ENCODE measurements around the gene KATNB1. TPM values are rescaled to one million over a fixed set of nuclear protein-coding genes. Genes with fewer than 3 reads are reported as not detected.

KATNB1 gene
- polyA plus RNA-seq, 4 donors, result 9.6 to 19.3 (median 12.1) TPM

GRCh38 chr16:57763285-57764005, 27.9 kb downstream of the KATNB1 start:
- H3K27me3 ChIP-seq (ENCODE audit: control insufficient read depth in 3 of 3, insufficient read depth in 3 of 3, low read length in 3 of 3), result no peaks in the 10 kb centered on the region
- H3K36me3 ChIP-seq (ENCODE audit: control insufficient read depth in 3 of 3, insufficient read depth in 2 of 3, low read depth in 1 of 3, low read length in 3 of 3), result peaks cover 0 to 93% (median 25%) of the 10 kb centered on the region in 3 donors
- FAIRE-seq (no peak), DNase-seq (no peak)
- 85 to 89% (median 88%) methylated on average over 14 of the region's 14 CpGs for WGBS, 3 donors
- no peak overlapping the region for H3K4me3 ChIP-seq (ENCODE audit: low read depth in 1 of 3, low read length in 3 of 3)
- no peak overlapping the region for H3K27ac ChIP-seq (ENCODE audit: low read depth in 1 of 3, low read length in 2 of 3)
- H3K9me3 ChIP-seq (ENCODE audit: control insufficient read depth in 2 of 2, insufficient read depth in 1 of 2, low read depth in 1 of 2, low read length in 1 of 2), result no peaks in the 10 kb centered on the region
- H3K4me1 ChIP-seq (ENCODE audit: control insufficient read depth in 3 of 3, insufficient read depth in 2 of 3, low read depth in 1 of 3, low read length in 2 of 3), result no peaks in the 10 kb centered on the region

DNA sequence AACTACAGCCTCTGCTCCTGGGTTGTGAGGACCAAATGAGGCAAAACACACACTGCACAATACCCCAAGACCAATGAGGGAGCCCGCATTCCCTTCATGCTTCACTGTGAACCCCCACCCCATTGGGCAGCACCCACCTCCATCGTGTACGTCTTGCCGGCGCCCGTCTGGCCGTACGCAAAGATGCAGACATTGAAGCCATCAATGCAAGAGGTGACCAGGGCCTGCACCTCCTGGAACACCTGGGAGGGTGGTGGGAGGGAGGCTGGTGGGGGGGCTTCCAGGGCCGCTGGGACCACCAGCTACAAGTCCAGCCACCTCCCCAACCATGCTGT, 28.4 kb downstream of the KATNB1 start:
- H3K4me1 ChIP-seq (ENCODE audit: control insufficient read depth in 3 of 3, insufficient read depth in 2 of 3, low read depth in 1 of 3, low read length in 2 of 3), result no peaks in the 10 kb centered on the region
- no peak for FAIRE-seq
- DNase-seq, result no peak
- no peaks in the 10 kb centered on the region for H3K27me3 ChIP-seq (ENCODE audit: control insufficient read depth in 3 of 3, insufficient read depth in 3 of 3, low read length in 3 of 3)
- H3K27ac ChIP-seq (ENCODE audit: low read depth in 1 of 3, low read length in 2 of 3), result no peak overlapping the region
- 84 to 99% (median 95%) methylated on average over 8 to 9 of the region's 9 CpGs for WGBS, 3 donors
- peaks cover 0 to 92% (median 25%) of the 10 kb centered on the region in 3 donors for H3K36me3 ChIP-seq (ENCODE audit: control insufficient read depth in 3 of 3, insufficient read depth in 2 of 3, low read depth in 1 of 3, low read length in 3 of 3)
- H3K9me3 ChIP-seq (ENCODE audit: control insufficient read depth in 2 of 2, insufficient read depth in 1 of 2, low read depth in 1 of 2, low read length in 1 of 2), result no peaks in the 10 kb centered on the region
- H3K4me3 ChIP-seq (ENCODE audit: low read depth in 1 of 3, low read length in 3 of 3), result no peak overlapping the region

- H3K36me3 ChIP-seq (ENCODE audit: control insufficient read depth in 3 of 3, insufficient read depth in 2 of 3, low read depth in 1 of 3, low read length in 3 of 3), result peaks cover 0 to 92% (median 25%) of the 10 kb centered on the region in 3 donors
- no peak overlapping the region for H3K27ac ChIP-seq (ENCODE audit: low read depth in 1 of 3, low read length in 2 of 3)
- FAIRE-seq, result no peak
These were observed 29.0 kb downstream of the KATNB1 start for GRCh38 chr16:57764341-57765159.

DNA sequence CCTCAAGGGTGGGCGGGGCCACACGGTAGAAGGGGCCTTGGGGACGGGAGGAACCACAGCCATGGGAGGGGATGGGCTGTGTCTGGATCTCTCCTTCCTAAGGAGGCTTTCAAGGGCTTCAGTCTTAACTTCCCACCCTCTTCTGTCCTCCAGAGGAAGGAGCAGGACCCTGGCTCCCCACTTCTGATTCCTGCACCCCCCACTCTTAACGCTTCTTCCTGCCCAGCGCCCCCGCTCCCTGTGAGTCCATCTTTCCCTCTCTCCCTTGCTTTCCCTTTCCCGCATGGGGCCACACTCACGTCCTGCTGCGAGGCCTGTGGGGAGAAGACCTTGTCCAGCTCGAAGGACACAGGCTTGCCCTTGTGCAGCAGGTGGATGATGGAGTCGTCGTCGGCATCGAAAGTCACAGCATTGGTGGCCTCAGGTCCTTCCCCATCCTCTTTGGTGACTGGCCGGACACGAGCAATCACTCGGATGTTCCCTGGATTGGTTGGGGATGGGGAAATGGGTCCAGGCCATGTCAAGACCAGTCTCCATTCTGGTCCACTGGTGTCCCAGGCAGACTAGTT, 29.7 kb downstream of the KATNB1 start:
- H3K27me3 ChIP-seq (ENCODE audit: control insufficient read depth in 3 of 3, insufficient read depth in 3 of 3, low read length in 3 of 3), result no peaks in the 10 kb centered on the region
- no peak overlapping the region for H3K4me3 ChIP-seq (ENCODE audit: low read depth in 1 of 3, low read length in 3 of 3)
- 91 to 96% (median 93%) methylated on average over 17 of the region's 17 CpGs for WGBS, 3 donors
- no peak overlapping the region for H3K27ac ChIP-seq (ENCODE audit: low read depth in 1 of 3, low read length in 2 of 3)
- peaks cover 0 to 92% (median 26%) of the 10 kb centered on the region in 3 donors for H3K36me3 ChIP-seq (ENCODE audit: control insufficient read depth in 3 of 3, insufficient read depth in 2 of 3, low read depth in 1 of 3, low read length in 3 of 3)
- FAIRE-seq, result no peak
- no peak for DNase-seq
- no peaks in the 10 kb centered on the region for H3K4me1 ChIP-seq (ENCODE audit: control insufficient read depth in 3 of 3, insufficient read depth in 2 of 3, low read depth in 1 of 3, low read length in 2 of 3)
- no peaks in the 10 kb centered on the region for H3K9me3 ChIP-seq (ENCODE audit: control insufficient read depth in 2 of 2, insufficient read depth in 1 of 2, low read depth in 1 of 2, low read length in 1 of 2)

More at GRCh38 chr16:57764341-57765159, 29.0 kb downstream of the KATNB1 start:
- no peaks in the 10 kb centered on the region for H3K27me3 ChIP-seq (ENCODE audit: control insufficient read depth in 3 of 3, insufficient read depth in 3 of 3, low read length in 3 of 3)
- 57 to 70% (median 60%) methylated on average over 6 of the region's 6 CpGs for WGBS, 3 donors
- no peak overlapping the region for H3K4me3 ChIP-seq (ENCODE audit: low read depth in 1 of 3, low read length in 3 of 3)
- no peak for DNase-seq
- H3K9me3 ChIP-seq (ENCODE audit: control insufficient read depth in 2 of 2, insufficient read depth in 1 of 2, low read depth in 1 of 2, low read length in 1 of 2), result no peaks in the 10 kb centered on the region
- no peaks in the 10 kb centered on the region for H3K4me1 ChIP-seq (ENCODE audit: control insufficient read depth in 3 of 3, insufficient read depth in 2 of 3, low read depth in 1 of 3, low read length in 2 of 3)

- Histone ChIP-seq H3K4me1 (ENCODE audit: control insufficient read depth in 3 of 3, insufficient read depth in 2 of 3, low read depth in 1 of 3, low read length in 2 of 3) (no peaks in the 10 kb centered on the region), H3K4me3 (ENCODE audit: low read depth in 1 of 3, low read length in 3 of 3) (no peak overlapping the region), H3K36me3 (ENCODE audit: control insufficient read depth in 3 of 3, insufficient read depth in 2 of 3, low read depth in 1 of 3, low read length in 3 of 3) (peaks cover 0 to 92% (median 20%) of the 10 kb centered on the region in 3 donors), H3K27ac (ENCODE audit: low read depth in 1 of 3, low read length in 2 of 3) (no peak overlapping the region), H3K27me3 (ENCODE audit: control insufficient read depth in 3 of 3, insufficient read depth in 3 of 3, low read length in 3 of 3) (no peaks in the 10 kb centered on the region), H3K9me3 (ENCODE audit: control insufficient read depth in 2 of 2, insufficient read depth in 1 of 2, low read depth in 1 of 2, low read length in 1 of 2) (no peaks in the 10 kb centered on the region)
- WGBS, 3 donors, result 91 to 92% (median 92%) methylated on average over 15 of the region's 15 CpGs
- DNase-seq, result no peak
- FAIRE-seq, result no peak
These were observed 31.3 kb downstream of the KATNB1 start for GRCh38 chr16:57766714-57767348.

DNA sequence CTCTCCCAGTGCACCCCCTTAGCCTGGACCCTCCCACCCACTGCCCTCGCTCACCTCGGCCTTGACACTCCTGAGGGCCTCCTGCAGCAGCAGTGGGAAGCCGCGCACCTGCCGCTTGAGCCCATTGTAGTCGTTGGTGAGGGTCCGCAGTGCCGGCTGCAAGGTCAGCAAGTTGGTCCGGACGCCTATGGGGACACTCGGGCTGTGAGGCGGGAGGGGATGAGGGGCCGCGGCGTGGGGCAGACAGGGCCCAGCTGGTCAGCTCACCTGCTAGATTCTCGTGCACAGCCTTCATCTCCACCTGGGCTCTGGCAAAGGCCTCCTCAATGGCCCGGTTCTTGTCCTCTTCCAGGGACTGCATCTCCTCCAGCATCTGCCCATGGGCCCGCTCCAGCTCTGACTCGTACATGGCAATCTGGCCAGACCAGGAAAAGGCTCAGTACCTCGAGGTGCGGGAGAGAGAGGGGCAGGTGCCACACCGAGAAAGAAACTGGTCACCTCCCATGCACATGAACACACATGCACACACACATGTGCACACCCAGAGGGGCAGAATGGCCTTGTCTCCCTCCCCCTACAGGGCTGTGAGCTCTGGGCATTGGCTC, 34.1 kb downstream of the KATNB1 start:
- Histone ChIP-seq H3K27ac (ENCODE audit: low read depth in 1 of 3, low read length in 2 of 3) (no peak overlapping the region), H3K4me1 (ENCODE audit: control insufficient read depth in 3 of 3, insufficient read depth in 2 of 3, low read depth in 1 of 3, low read length in 2 of 3) (no peaks in the 10 kb centered on the region), H3K9me3 (ENCODE audit: control insufficient read depth in 2 of 2, insufficient read depth in 1 of 2, low read depth in 1 of 2, low read length in 1 of 2) (no peaks in the 10 kb centered on the region), H3K36me3 (ENCODE audit: control insufficient read depth in 3 of 3, insufficient read depth in 2 of 3, low read depth in 1 of 3, low read length in 3 of 3) (peaks cover 0 to 88% (median 5%) of the 10 kb centered on the region in 3 donors), H3K4me3 (ENCODE audit: low read depth in 1 of 3, low read length in 3 of 3) (no peak overlapping the region), H3K27me3 (ENCODE audit: control insufficient read depth in 3 of 3, insufficient read depth in 3 of 3, low read length in 3 of 3) (no peaks in the 10 kb centered on the region)
- WGBS, 3 donors, result 89 to 93% (median 91%) methylated on average over 15 to 22 of the region's 22 CpGs
- DNase-seq, result no peak
- FAIRE-seq, result no peak

DNA sequence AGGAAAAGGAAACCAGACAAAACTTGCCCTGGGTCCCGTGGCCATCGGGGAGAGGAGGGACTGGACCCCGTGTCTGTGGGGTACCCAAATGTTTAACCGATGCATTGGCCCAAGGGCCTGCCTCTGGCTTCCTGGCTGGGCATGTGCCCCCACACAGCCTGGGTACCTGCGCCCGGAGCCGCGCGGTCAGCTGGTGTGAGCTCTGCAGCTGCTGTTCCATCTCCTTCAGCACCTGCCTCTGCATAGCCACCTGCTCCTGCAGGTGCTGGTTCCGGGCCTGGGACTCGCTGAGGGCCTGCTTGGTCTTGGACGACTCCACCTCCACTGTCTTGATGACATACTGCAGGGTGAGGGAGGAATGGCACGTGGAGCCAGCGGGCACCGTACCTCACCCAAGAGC, 34.8 kb downstream of the KATNB1 start:
- H3K9me3 ChIP-seq (ENCODE audit: control insufficient read depth in 2 of 2, insufficient read depth in 1 of 2, low read depth in 1 of 2, low read length in 1 of 2), result no peaks in the 10 kb centered on the region
- no peaks in the 10 kb centered on the region for H3K27me3 ChIP-seq (ENCODE audit: control insufficient read depth in 3 of 3, insufficient read depth in 3 of 3, low read length in 3 of 3)
- DNase-seq (no peak), FAIRE-seq (no peak)
- peaks cover 0 to 89% (median 5%) of the 10 kb centered on the region in 3 donors for H3K36me3 ChIP-seq (ENCODE audit: control insufficient read depth in 3 of 3, insufficient read depth in 2 of 3, low read depth in 1 of 3, low read length in 3 of 3)
- no peak overlapping the region for H3K27ac ChIP-seq (ENCODE audit: low read depth in 1 of 3, low read length in 2 of 3)
- peaks cover 0 to 6% (median 0%) of the 10 kb centered on the region in 3 donors for H3K4me1 ChIP-seq (ENCODE audit: control insufficient read depth in 3 of 3, insufficient read depth in 2 of 3, low read depth in 1 of 3, low read length in 2 of 3)
- no peak overlapping the region for H3K4me3 ChIP-seq (ENCODE audit: low read depth in 1 of 3, low read length in 3 of 3)
- 91 to 94% (median 92%) methylated on average over 15 of the region's 15 CpGs for WGBS, 3 donors
